K562 treated with DMSO at 1 percent for 48 hours (cell line): ENCODE measurements around the gene LCP2. TPM values are rescaled to one million over a fixed set of nuclear protein-coding genes. Genes with fewer than 3 reads are reported as not detected.

Source experiments
- total RNA-seq: library from RNA; unstranded; fragments of 300-600 nt; gene quantifications from 2 replicates; pipeline ENCODE4 v1.2.3, GENCODE V29; 2022; ENCODE audit warnings: low replicate concordance; ENCODE audit errors: extremely low read depth

The LCP2 gene
- total RNA-seq, result not detected in 2 replicates

GRCh38 chr5:170297589-170298462 lies at the start of gene LCP2:
TSS of gene LCP2 (minus strand) at chr5:170297777. CDS start at chr5:170297611, 166 bp downstream.

GRCh38 chr5:170232786-170233185 lies 64.8 kb downstream of the LCP2 start, which contains the start of gene C5orf58:
TSS of gene C5orf58 (plus strand) at chr5:170232985. CDS start at chr5:170234977, 1,992 bp downstream.

Other genes with a start within 250 kb of the LCP2 start
- gene FOXI1, start 191.9 kb downstream of the LCP2 start, total RNA-seq, result not detected in 2 replicates
- gene C5orf58, start 64.8 kb downstream of the LCP2 start, total RNA-seq, result not detected in 2 replicates
- gene KCNMB1, start 91.6 kb upstream of the LCP2 start, total RNA-seq, result not detected in 2 replicates
- gene KCNIP1, start 206.2 kb upstream of the LCP2 start, total RNA-seq, result not detected in 2 replicates